ENCODE measurements around the gene DAW1.

Gene DAW1

DNA sequence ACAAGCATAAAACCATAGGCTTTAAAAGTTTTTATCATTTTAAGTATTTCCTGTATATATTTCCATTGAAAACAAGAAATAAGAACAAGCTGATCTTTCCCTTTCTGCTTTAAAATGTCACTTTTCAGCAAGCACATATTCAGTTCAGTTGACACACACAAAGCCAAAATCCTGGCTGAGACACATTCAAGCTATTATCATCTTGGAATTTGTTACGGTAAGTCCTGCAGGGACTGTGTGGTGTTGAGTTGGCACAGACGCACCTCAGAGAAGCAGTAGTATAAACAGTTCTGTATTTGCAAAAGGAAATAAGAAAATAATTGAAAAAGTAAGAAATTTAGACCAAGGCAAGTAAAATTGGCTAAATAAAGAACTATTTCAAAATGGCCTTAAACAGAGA is 10.4 kb upstream of the DAW1 start:
- Histone ChIP-seq H3K36me3 (ENCODE audit: insufficient read depth) (no peaks in the 10 kb centered on the region), H3K4me3 (IDR thresholded peaks at IDR 0.05; ENCODE audit: insufficient read depth, low read depth, low read length) (no peak overlapping the region), H3K27ac (no peak overlapping the region), H3K4me1 (ENCODE audit: low read depth, poor library complexity, severe bottlenecking) (no peaks in the 10 kb centered on the region), H3K27me3 (ENCODE audit: insufficient read depth, low read depth) (no peaks in the 10 kb centered on the region), H2AFZ (ENCODE audit: low read depth) (no peak overlapping the region), H3K9ac (no peak overlapping the region), H4K20me1 (ENCODE audit: insufficient read depth) (no peaks in the 10 kb centered on the region), H3K79me2 (ENCODE audit: insufficient read depth, low read depth) (no peaks in the 10 kb centered on the region), H3K4me2 (no peak overlapping the region)
- TF ChIP-seq, protein P1, sequence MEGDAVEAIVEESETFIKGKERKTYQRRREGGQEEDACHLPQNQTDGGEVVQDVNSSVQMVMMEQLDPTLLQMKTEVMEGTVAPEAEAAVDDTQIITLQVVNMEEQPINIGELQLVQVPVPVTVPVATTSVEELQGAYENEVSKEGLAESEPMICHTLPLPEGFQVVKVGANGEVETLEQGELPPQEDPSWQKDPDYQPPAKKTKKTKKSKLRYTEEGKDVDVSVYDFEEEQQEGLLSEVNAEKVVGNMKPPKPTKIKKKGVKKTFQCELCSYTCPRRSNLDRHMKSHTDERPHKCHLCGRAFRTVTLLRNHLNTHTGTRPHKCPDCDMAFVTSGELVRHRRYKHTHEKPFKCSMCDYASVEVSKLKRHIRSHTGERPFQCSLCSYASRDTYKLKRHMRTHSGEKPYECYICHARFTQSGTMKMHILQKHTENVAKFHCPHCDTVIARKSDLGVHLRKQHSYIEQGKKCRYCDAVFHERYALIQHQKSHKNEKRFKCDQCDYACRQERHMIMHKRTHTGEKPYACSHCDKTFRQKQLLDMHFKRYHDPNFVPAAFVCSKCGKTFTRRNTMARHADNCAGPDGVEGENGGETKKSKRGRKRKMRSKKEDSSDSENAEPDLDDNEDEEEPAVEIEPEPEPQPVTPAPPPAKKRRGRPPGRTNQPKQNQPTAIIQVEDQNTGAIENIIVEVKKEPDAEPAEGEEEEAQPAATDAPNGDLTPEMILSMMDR (conservative IDR thresholded peaks at IDR 0.05; ENCODE audit: low read depth, low read length) = no peak

DNA sequence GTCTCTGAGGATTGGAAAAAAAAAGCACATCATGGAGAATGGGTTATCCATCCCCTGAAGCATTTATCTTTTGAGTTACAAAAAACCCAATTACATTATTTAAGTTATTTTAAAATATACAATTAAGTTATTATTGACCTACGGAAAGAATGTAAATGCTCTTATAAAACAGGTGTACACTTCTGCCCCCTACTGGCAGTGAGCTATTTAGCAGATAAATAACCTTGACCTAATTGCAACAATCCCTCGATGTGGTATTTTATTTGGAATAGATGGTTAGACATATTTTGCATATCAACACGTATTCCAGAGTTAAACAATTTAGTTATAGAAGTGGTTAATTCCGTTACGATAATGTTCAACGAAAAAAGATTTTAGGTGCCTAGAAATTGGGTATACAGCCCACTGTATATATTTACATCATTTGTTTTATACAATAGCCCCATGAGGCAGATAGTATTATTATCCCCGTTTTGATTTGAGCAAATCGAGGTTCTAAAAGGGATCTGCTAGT is 9.1 kb upstream of the DAW1 start:
- Histone ChIP-seq H3K4me2 (no peak overlapping the region), H3K9ac (no peak overlapping the region), H3K27me3 (ENCODE audit: insufficient read depth, low read depth) (no peaks in the 10 kb centered on the region), H3K4me1 (ENCODE audit: low read depth, poor library complexity, severe bottlenecking) (no peaks in the 10 kb centered on the region), H4K20me1 (ENCODE audit: insufficient read depth) (no peaks in the 10 kb centered on the region), H3K79me2 (ENCODE audit: insufficient read depth, low read depth) (no peaks in the 10 kb centered on the region), H2AFZ (ENCODE audit: low read depth) (no peak overlapping the region), H3K36me3 (ENCODE audit: insufficient read depth) (no peaks in the 10 kb centered on the region), H3K27ac (no peak overlapping the region), H3K4me3 (IDR thresholded peaks at IDR 0.05; ENCODE audit: insufficient read depth, low read depth, low read length) (no peak overlapping the region)
- TF ChIP-seq, protein P1 (conservative IDR thresholded peaks at IDR 0.05; ENCODE audit: low read depth, low read length) = peak; percentile 60

DNA sequence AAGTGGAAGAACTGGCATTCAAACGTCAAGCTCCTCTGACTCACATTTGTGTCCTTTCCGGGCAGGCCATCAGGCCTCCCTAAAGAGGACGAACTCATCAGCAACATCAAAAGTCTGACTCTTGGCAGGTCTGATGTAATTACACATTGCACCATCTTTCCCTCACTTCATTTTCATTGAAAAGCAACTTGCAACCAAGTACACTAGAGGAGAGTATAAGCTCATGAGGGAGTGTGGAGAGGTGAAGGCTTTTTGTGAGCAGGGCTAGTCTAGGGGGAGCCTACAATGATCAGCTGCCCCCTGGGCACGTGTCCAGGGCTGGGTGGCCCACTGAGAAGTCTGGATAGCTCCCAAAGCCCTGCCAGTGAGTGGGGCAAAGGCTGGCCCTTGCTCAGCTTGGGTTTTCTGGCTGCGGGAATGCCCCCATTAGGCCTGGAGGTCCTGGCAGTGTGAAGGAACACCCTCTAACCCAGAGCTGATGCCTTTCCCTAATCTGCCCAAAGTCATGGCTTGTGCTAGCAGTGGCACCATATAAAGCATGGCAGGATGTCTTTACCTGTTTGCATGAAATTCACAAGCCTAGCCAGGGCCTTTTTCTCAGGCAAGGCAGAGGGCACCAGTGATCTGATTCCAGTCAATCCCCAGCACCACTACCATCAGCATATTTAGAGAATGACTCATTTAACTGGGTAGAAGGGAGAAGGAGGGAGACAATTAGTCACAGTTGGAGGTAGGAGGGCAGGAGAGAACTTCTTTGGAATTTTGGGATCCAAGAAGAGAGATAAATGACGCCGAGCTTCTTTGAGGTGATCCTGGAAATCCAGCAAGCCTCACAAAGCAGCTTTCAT is 8.5 kb upstream of the DAW1 start:
- Histone ChIP-seq H3K27me3 (ENCODE audit: insufficient read depth, low read depth) (no peaks in the 10 kb centered on the region), H3K27ac (no peak overlapping the region), H3K4me3 (IDR thresholded peaks at IDR 0.05; ENCODE audit: insufficient read depth, low read depth, low read length) (no peak overlapping the region), H2AFZ (ENCODE audit: low read depth) (no peak overlapping the region), H3K4me2 (no peak overlapping the region), H3K79me2 (ENCODE audit: insufficient read depth, low read depth) (no peaks in the 10 kb centered on the region), H3K4me1 (ENCODE audit: low read depth, poor library complexity, severe bottlenecking) (no peaks in the 10 kb centered on the region), H3K36me3 (ENCODE audit: insufficient read depth) (no peaks in the 10 kb centered on the region), H4K20me1 (ENCODE audit: insufficient read depth) (no peaks in the 10 kb centered on the region), H3K9ac (no peak overlapping the region)
- TF ChIP-seq, protein P1 (conservative IDR thresholded peaks at IDR 0.05; ENCODE audit: low read depth, low read length) = no peak

DNA sequence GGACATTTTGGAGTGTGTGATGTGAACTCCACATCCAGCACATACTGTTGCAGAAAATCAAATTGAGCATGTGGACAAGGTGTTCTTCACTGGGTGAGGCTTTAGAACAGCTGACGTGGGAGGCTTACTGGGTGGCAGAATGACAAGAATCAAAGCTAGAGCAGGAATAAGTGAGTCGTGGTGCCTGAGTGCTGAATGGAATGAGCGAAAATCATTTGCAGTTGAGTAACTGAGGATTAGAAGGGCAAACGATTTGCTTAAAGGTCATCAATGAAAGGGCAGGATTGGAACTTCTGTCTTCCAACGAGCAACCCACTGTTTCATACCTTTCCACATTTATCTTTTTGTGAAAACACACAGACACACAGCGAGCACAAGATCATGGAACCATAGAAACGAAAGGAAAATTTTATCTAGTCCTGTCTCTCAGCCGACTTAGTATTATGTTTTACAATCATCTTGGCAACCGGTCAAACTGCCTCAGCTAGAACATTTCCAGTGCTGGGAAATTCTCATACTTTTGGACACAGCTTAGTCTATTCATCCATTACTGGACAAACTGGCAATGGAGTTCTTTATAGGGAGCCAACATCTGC is 7.2 kb upstream of the DAW1 start:
- H3K27ac ChIP-seq = no peak overlapping the region
- no peak overlapping the region for H3K9ac ChIP-seq
- TF ChIP-seq, protein P1 (conservative IDR thresholded peaks at IDR 0.05; ENCODE audit: low read depth, low read length) = no peak
- H3K4me1 ChIP-seq (ENCODE audit: low read depth, poor library complexity, severe bottlenecking) = no peaks in the 10 kb centered on the region
- no peaks in the 10 kb centered on the region for H3K27me3 ChIP-seq (ENCODE audit: insufficient read depth, low read depth)
- no peaks in the 10 kb centered on the region for H3K36me3 ChIP-seq (ENCODE audit: insufficient read depth)
- no peak overlapping the region for H2AFZ ChIP-seq (ENCODE audit: low read depth)
- H3K4me3 ChIP-seq (IDR thresholded peaks at IDR 0.05; ENCODE audit: insufficient read depth, low read depth, low read length) = no peak overlapping the region
- no peak overlapping the region for H3K4me2 ChIP-seq
- no peaks in the 10 kb centered on the region for H3K79me2 ChIP-seq (ENCODE audit: insufficient read depth, low read depth)
- H4K20me1 ChIP-seq (ENCODE audit: insufficient read depth) = no peaks in the 10 kb centered on the region

Measured in KMS-11 (cell line).